Lower leg skin (tissue), 4 donors: ENCODE data around the gene HSPA4. TPM values are rescaled to one million over a fixed set of nuclear protein-coding genes. Genes with fewer than 3 reads are reported as not detected.
"Not testable (repeated sequence)": the region's sequence is repeated elsewhere in the genome, so short reads cannot be mapped to it uniquely, and the experiment has no call there.

ENCODE experiments used
- DNase-seq, 2 donors: peaks; one replicate each; pipeline ENCODE4 v3.0.0-alpha.2; 2019; ENCODE audit warnings: low spot score in 2 of 2
- H3K4me3 ChIP-seq: fragments of 200-600 bp; sonication (generic); 2 replicates; pipeline ENCODE4 v1.5.1; 2017; ENCODE audit warnings: mild to moderate bottlenecking, low read depth; ENCODE audit not compliant: poor library complexity, severe bottlenecking
- CTCF ChIP-seq, 3 donors: fragments of 450-650 bp; IDR thresholded peaks; one replicate each; pipeline ENCODE4 v1.5.1; 2016; ENCODE audit warnings: antibody characterized with exemption in 3 of 3, mild to moderate bottlenecking in 3 of 3, moderate library complexity in 2 of 3
- POLR2A ChIP-seq, 2 donors: fragments of 450-650 bp; IDR thresholded peaks; one replicate each; pipeline ENCODE4 v1.6.1; 2016 to 2017; ENCODE audit warnings: antibody characterized with exemption in 2 of 2, mild to moderate bottlenecking in 1 of 2, moderate library complexity in 1 of 2
- WGBS, 2 donors: methylation state at CpG; one replicate each; pipeline ENCODE4 v1.1.5; 2018; 5-methylcytosine and 5-hydroxymethylcytosine counted together
- intact Hi-C: fragments of 100-400 bp; cut with DNase I; formaldehyde crosslinking; loops from one replicate; pipeline ENCODE4 v1.15.0; 2023; ENCODE audit warnings: low total_unique reads
- total RNA-seq, 4 donors: library from RNA; depleted of rRNA; stranded (reverse); fragments of >200 nt; gene quantifications; one replicate each; pipeline ENCODE4 v1.1.0, GENCODE V29; 2016

HSPA4 gene
- total RNA-seq = 10 to 100 TPM; 33.0 to 49.3 (median 42.2) TPM

DNA sequence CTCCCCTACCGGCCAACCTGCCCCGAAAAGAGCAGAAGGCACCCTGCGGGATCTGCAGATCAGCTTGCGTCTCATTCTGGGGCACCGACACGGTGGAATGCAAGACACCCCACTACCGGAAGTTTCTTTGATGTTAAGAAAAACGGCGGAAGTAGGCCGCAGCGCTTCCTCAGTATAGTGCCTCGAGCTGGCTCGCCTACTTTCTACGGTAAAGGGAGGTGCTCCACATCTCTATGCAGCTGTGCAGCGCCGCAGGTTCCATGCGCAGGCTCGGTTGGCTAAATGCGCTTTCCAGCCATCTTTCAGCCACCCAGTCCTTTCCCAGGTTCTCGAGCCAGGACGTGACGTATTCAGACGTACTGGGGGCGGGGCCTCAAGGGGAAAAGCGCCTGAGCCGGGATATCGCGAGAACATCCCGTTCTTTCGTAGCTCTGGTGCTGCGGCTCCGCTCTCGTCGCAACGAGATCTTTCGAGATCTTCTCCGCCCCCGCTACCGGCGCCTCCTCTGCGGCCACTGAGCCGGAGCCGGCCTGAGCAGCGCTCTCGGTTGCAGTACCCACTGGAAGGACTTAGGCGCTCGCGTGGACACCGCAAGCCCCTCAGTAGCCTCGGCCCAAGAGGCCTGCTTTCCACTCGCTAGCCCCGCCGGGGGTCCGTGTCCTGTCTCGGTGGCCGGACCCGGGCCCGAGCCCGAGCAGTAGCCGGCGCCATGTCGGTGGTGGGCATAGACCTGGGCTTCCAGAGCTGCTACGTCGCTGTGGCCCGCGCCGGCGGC lies at the start of gene HSPA4:
HSPA4 (plus strand) TSS at position 472 of the 775 bp plus-strand sequence; CDS start at position 710, 238 bp downstream.
- TF ChIP-seq CTCF (IDR thresholded peaks at IDR 0.05) = no peak
- peak in 1 of 2 donors; percentile 33 for TF ChIP-seq POLR2A (IDR thresholded peaks at IDR 0.05)
- H3K4me3 ChIP-seq = peak within 1 kb of the TSS; percentile 93
- 1% methylated on average over 38 to 65 of the region's 68 CpGs for WGBS, 2 donors
- DNase-seq = peak; percentile 98 to 100
- intact Hi-C loops = no loop called here

- TF ChIP-seq CTCF (IDR thresholded peaks at IDR 0.05) = no peak
- no peak for TF ChIP-seq POLR2A (IDR thresholded peaks at IDR 0.05)
- intact Hi-C loops = no loop called here
- 57 to 75% methylated on average over 1 of the region's 1 CpG for WGBS, 2 donors
- no peak for DNase-seq
- H3K4me3 ChIP-seq = no peak overlapping the region
Measured at GRCh38 chr5:133006653-133007052, 45.2 kb upstream of the HSPA4 start.

- H3K4me3 ChIP-seq, intact Hi-C loops: not testable (repeated sequence)
- 81 to 82% methylated on average over 6 of the region's 6 CpGs for WGBS, 2 donors
- DNase-seq = peak in 1 of 2 donors; percentile 36
Measured at GRCh38 chr5:133008455-133008854, 43.4 kb upstream of the HSPA4 start.

GRCh38 chr5:133015466-133015865 lies 36.3 kb upstream of the HSPA4 start:
- DNase-seq = peak in 1 of 2 donors; percentile 13
- no peak overlapping the region for H3K4me3 ChIP-seq
- intact Hi-C loops = no loop called here
- 75 to 79% methylated on average over 1 of the region's 1 CpG for WGBS, 2 donors
- TF ChIP-seq CTCF (IDR thresholded peaks at IDR 0.05) = no peak
- no peak for TF ChIP-seq POLR2A (IDR thresholded peaks at IDR 0.05)

- H3K4me3 ChIP-seq = no peak overlapping the region
- 97 to 100% methylated on average over 4 of the region's 4 CpGs for WGBS, 2 donors
- intact Hi-C loops = no loop called here
- no peak for DNase-seq
- no peak for TF ChIP-seq POLR2A (IDR thresholded peaks at IDR 0.05)
- TF ChIP-seq CTCF (IDR thresholded peaks at IDR 0.05) = no peak
Measured at GRCh38 chr5:133017964-133018363, 33.8 kb upstream of the HSPA4 start.

DNA sequence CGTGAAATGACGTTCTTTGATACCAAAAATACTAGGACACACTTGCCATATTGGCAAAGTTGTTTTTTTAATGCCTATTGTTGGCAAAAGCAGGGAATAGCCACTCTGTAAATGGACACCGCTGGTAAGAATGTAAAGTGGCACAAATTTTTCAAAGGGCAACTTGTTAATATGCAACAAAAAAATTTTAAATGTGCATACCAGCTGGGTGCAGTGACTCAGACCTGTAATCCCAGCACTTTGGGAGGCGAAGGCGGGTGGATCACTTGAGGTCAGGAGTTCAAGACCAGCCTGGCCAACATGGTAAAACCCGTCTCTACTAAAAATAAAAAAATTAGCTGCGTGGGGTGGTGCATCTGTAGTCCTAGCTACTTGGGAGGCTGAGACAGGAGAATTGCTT lies 32.3 kb upstream of the HSPA4 start:
- intact Hi-C loops, H3K4me3 ChIP-seq, DNase-seq: not testable (repeated sequence)
- WGBS, 2 donors = 88 to 90% methylated on average over 7 of the region's 7 CpGs
